Panc1 (cell line): ENCODE data around the gene CMYA5. TPM values are rescaled to one million over a fixed set of nuclear protein-coding genes. Genes with fewer than 3 reads are reported as not detected.

Experiments
- ATAC-seq: fragments of 200-7000 bp; cut with Tn5 transposase; 2 replicates; pipeline ENCODE4 v1.9.1; 2020; ENCODE audit warnings: mild to moderate bottlenecking, moderate library complexity
- BruUV-seq: library from RNA; stranded (reverse); fragments of 400-500 nt; replicated peaks from 2 replicates; lab custom pipeline; 2021; lab: Mats Ljungman, UMichigan
- CTCF ChIA-PET: fragments of 300-600 bp; sonication (Branson Sonifier 250); formaldehyde crosslinking; loops from one replicate; lab custom pipeline; 2022; ENCODE audit warnings: antibody characterized with exemption; lab: Charles Lee
- POLR2A ChIA-PET: fragments of 300-600 bp; sonication (Branson Sonifier 250); formaldehyde crosslinking; loops from one replicate; lab custom pipeline; 2022; ENCODE audit warnings: antibody characterized with exemption; lab: Charles Lee
- DNase-seq: peaks from one replicate; pipeline ENCODE4 v3.0.0-alpha.2; 2010; ENCODE audit warnings: low read depth, low spot score
- H3K27ac ChIP-seq: 2 replicates; pipeline ENCODE4 v1.5.1; 2011; ENCODE audit warnings: mild to moderate bottlenecking, low read length, inconsistent platforms
- H3K27me3 ChIP-seq: fragments of 200-500 bp; sonication (Bioruptor generic); 2 replicates; pipeline ENCODE4 v1.6.0; 2014; ENCODE audit warnings: low read length, inconsistent platforms; ENCODE audit not compliant: control insufficient read depth, insufficient read depth
- H3K36me3 ChIP-seq: fragments of 200-500 bp; sonication (Bioruptor generic); 2 replicates; pipeline ENCODE4 v1.5.1; 2014; ENCODE audit warnings: inconsistent platforms, mild to moderate bottlenecking, low read length, moderate library complexity; ENCODE audit not compliant: control insufficient read depth, insufficient read depth
- H3K4me1 ChIP-seq: 2 replicates; pipeline ENCODE4 v1.5.1; 2011; ENCODE audit warnings: inconsistent platforms, mild to moderate bottlenecking, low read length, moderate library complexity; ENCODE audit not compliant: control insufficient read depth, insufficient read depth
- H3K4me3 ChIP-seq, 2 experiments: 2 replicates each; pipeline ENCODE4 v1.5.1; 2011 to 2012; ENCODE audit warnings: low read depth in 2 of 2, low read length in 2 of 2, mild to moderate bottlenecking in 2 of 2, inconsistent platforms in 1 of 2, moderate library complexity in 1 of 2
- H3K9me3 ChIP-seq: fragments of 200-500 bp; sonication (Bioruptor generic); 2 replicates; pipeline ENCODE4 v1.5.1; 2014; ENCODE audit warnings: low read depth, mild to moderate bottlenecking, inconsistent platforms, low read length, moderate library complexity; ENCODE audit not compliant: control insufficient read depth, insufficient read depth
- POLR2AphosphoS5 ChIP-seq: IDR thresholded peaks from 2 replicates; pipeline ENCODE4 v1.6.1; 2012; ENCODE audit warnings: mild to moderate bottlenecking, low read depth, low read length, moderate library complexity
- SIN3A ChIP-seq: IDR thresholded peaks from 2 replicates; pipeline ENCODE4 v1.6.1; 2012; ENCODE audit warnings: low read depth, mild to moderate bottlenecking, low read length, moderate library complexity, borderline replicate concordance; ENCODE audit not compliant: insufficient read depth
- TCF7L2 ChIP-seq: IDR thresholded peaks from 2 replicates; pipeline ENCODE4 v1.6.1; 2011; ENCODE audit warnings: mild to moderate bottlenecking, low read depth, low read length, inconsistent platforms
- in situ Hi-C: cut with HindIII; loops from 2 replicates; pipeline ENCODE4 v1.10.0; 2016; ENCODE audit warnings: low sequenced_read_pairs, low pct_unique_long_range_greater_than_20kb
- intact Hi-C: fragments of 100-400 bp; cut with micrococcal nuclease; formaldehyde crosslinking; loops from one replicate; pipeline ENCODE4 v1.10.0; 2022; ENCODE audit not compliant: unreplicated experiment
- total RNA-seq: library from RNA; stranded (reverse); gene quantifications from one replicate; pipeline ENCODE4 v1.2.1, GENCODE V29; 2021; ENCODE audit not compliant: unreplicated experiment
- TF ChIP-seq, protein P1 (sequence below): fragments of 450-650 bp; IDR thresholded peaks from 2 replicates; pipeline ENCODE4 v1.5.1; 2017; ENCODE audit warnings: mild to moderate bottlenecking
- TF ChIP-seq, protein P2 (sequence below), 2 experiments: IDR thresholded peaks; 2 replicates each; pipeline ENCODE4 v1.6.1; 2011 to 2012; ENCODE audit warnings: low read depth in 2 of 2, control low read depth in 1 of 2, low read length in 1 of 2, mild to moderate bottlenecking in 1 of 2, moderate library complexity in 1 of 2; ENCODE audit not compliant: insufficient read depth in 1 of 2

Gene CMYA5
- total RNA-seq, 1 experiment from 2014 or later, result 0.31 TPM

DNA sequence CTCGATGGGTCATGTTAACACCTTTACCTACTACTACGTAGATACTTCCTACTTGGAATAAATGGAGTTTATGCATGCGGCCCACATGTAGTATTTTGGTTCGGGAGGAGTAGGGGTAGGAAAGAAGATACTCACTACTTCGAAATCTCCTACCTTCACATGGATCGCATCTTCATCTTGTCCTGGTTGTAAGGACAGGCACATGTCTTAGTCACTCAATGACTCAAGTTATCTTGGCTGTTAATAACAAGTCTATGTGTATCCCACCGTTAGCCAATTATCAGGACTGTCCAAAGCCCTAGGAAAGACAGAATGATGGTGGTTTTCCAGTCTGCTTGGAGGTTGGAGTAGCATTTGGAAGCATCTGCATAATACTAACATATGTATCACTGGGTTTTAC, 24.1 kb downstream of the CMYA5 start:
- CTCF ChIA-PET, result no interaction called here
- BruUV-seq, result no TSS peak
- ATAC-seq, result no peak
- H3K4me3 ChIP-seq, result no peak overlapping the region
- 0 out of 2 replicates have a peak, but pooled peaks cover 2% of the 10 kb centered on the region for H3K27me3 ChIP-seq
- in situ Hi-C loops, result no loop called here
- TF ChIP-seq TCF7L2 (no peak), POLR2AphosphoS5 (no peak), SIN3A (no peak)
- TF ChIP-seq, protein P1, sequence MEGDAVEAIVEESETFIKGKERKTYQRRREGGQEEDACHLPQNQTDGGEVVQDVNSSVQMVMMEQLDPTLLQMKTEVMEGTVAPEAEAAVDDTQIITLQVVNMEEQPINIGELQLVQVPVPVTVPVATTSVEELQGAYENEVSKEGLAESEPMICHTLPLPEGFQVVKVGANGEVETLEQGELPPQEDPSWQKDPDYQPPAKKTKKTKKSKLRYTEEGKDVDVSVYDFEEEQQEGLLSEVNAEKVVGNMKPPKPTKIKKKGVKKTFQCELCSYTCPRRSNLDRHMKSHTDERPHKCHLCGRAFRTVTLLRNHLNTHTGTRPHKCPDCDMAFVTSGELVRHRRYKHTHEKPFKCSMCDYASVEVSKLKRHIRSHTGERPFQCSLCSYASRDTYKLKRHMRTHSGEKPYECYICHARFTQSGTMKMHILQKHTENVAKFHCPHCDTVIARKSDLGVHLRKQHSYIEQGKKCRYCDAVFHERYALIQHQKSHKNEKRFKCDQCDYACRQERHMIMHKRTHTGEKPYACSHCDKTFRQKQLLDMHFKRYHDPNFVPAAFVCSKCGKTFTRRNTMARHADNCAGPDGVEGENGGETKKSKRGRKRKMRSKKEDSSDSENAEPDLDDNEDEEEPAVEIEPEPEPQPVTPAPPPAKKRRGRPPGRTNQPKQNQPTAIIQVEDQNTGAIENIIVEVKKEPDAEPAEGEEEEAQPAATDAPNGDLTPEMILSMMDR, result no peak
- TF ChIP-seq, protein P2, sequence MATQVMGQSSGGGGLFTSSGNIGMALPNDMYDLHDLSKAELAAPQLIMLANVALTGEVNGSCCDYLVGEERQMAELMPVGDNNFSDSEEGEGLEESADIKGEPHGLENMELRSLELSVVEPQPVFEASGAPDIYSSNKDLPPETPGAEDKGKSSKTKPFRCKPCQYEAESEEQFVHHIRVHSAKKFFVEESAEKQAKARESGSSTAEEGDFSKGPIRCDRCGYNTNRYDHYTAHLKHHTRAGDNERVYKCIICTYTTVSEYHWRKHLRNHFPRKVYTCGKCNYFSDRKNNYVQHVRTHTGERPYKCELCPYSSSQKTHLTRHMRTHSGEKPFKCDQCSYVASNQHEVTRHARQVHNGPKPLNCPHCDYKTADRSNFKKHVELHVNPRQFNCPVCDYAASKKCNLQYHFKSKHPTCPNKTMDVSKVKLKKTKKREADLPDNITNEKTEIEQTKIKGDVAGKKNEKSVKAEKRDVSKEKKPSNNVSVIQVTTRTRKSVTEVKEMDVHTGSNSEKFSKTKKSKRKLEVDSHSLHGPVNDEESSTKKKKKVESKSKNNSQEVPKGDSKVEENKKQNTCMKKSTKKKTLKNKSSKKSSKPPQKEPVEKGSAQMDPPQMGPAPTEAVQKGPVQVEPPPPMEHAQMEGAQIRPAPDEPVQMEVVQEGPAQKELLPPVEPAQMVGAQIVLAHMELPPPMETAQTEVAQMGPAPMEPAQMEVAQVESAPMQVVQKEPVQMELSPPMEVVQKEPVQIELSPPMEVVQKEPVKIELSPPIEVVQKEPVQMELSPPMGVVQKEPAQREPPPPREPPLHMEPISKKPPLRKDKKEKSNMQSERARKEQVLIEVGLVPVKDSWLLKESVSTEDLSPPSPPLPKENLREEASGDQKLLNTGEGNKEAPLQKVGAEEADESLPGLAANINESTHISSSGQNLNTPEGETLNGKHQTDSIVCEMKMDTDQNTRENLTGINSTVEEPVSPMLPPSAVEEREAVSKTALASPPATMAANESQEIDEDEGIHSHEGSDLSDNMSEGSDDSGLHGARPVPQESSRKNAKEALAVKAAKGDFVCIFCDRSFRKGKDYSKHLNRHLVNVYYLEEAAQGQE (IDR thresholded peaks at IDR 0.05; ENCODE audit: insufficient read depth in 1 of 2, low read depth in 2 of 2, low read length in 1 of 2), result no peak
- H3K9me3 ChIP-seq, result no peaks in the 10 kb centered on the region; the same call in 1 of the 2 replicates
- no peaks in the 10 kb centered on the region for H3K36me3 ChIP-seq
- POLR2A ChIA-PET, result no interaction called here
- no peak overlapping the region for H3K27ac ChIP-seq
- no peaks in the 10 kb centered on the region for H3K4me1 ChIP-seq
- DNase-seq, result no peak
- intact Hi-C loops, result no loop called here

DNA sequence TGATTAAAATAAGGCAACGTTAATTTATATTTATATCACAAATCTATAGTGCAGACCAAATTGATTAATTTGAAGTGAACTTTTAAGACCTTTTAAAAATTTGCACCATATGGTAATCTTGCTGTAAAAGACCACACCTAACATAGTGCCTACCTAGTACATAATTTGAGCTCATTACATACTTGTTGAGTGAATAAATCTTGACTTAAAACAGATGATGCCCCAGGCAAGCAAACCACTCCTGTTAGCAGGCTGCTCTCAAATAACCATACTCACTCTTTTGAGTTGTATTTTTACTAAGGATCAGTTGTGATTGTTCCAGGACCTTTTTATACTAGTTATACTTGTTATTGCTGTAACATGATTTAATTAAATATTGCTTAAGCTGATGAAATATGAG, 27.2 kb downstream of the CMYA5 start:
- Histone ChIP-seq H3K9me3 (peaks cover 13% of the 10 kb centered on the region; the same call in 1 of the 2 replicates), H3K27ac (no peak overlapping the region), H3K4me1 (no peaks in the 10 kb centered on the region), H3K4me3 (no peak overlapping the region), H3K27me3 (no peaks in the 10 kb centered on the region), H3K36me3 (no peaks in the 10 kb centered on the region)
- ATAC-seq (no peak), DNase-seq (no peak)
- in situ Hi-C loops, result no loop called here
- intact Hi-C loops, result no loop called here
- ChIA-PET POLR2A (no interaction called here), CTCF (no interaction called here)
- TF ChIP-seq, protein P1, result no peak
- TF ChIP-seq, protein P2 (IDR thresholded peaks at IDR 0.05; ENCODE audit: insufficient read depth in 1 of 2, low read depth in 2 of 2, low read length in 1 of 2), result no peak
- no peak for TF ChIP-seq POLR2AphosphoS5
- TF ChIP-seq TCF7L2, result no peak
- no peak for TF ChIP-seq SIN3A
- no TSS peak for BruUV-seq
